NT2/D1 (cell line): ENCODE results near the gene NKD1.

Experiments
- SUZ12 ChIP-seq: IDR thresholded peaks from 2 replicates; pipeline ENCODE4 v1.6.1; 2011; ENCODE audit not compliant: insufficient read length, insufficient read depth; ENCODE audit errors: extremely low read depth
- YY1 ChIP-seq: IDR thresholded peaks from 2 replicates; pipeline ENCODE4 v1.6.1; 2011; ENCODE audit not compliant: insufficient read length, insufficient read depth
- ZNF274 ChIP-seq: IDR thresholded peaks from 2 replicates; pipeline ENCODE4 v1.6.1; 2011; ENCODE audit warnings: mild to moderate bottlenecking, low read depth, low read length

GRCh38 chr16:50635505-50636392 is 87.6 kb downstream of the NKD1 start:
- TF ChIP-seq SUZ12 (no peak), ZNF274 (no peak), YY1 (no peak)
